H1 (cell line): ENCODE measurements around the gene ABCF2.

Source experiments
- EGR1 ChIP-seq: IDR thresholded peaks from 2 replicates; pipeline ENCODE4 v1.6.1; 2011; ENCODE audit warnings: low read depth, low read length, borderline replicate concordance
- EZH2 ChIP-seq: fragments of 200-600 bp; sonication (generic); IDR thresholded peaks from 2 replicates; pipeline ENCODE4 v1.7.1; 2012; ENCODE audit warnings: low read depth, mild to moderate bottlenecking, moderate library complexity, low read length, inconsistent platforms; ENCODE audit not compliant: severe bottlenecking
- POLR2AphosphoS5 ChIP-seq: IDR thresholded peaks from 2 replicates; pipeline ENCODE4 v1.6.1; 2011; ENCODE audit warnings: low read depth, low read length

DNA sequence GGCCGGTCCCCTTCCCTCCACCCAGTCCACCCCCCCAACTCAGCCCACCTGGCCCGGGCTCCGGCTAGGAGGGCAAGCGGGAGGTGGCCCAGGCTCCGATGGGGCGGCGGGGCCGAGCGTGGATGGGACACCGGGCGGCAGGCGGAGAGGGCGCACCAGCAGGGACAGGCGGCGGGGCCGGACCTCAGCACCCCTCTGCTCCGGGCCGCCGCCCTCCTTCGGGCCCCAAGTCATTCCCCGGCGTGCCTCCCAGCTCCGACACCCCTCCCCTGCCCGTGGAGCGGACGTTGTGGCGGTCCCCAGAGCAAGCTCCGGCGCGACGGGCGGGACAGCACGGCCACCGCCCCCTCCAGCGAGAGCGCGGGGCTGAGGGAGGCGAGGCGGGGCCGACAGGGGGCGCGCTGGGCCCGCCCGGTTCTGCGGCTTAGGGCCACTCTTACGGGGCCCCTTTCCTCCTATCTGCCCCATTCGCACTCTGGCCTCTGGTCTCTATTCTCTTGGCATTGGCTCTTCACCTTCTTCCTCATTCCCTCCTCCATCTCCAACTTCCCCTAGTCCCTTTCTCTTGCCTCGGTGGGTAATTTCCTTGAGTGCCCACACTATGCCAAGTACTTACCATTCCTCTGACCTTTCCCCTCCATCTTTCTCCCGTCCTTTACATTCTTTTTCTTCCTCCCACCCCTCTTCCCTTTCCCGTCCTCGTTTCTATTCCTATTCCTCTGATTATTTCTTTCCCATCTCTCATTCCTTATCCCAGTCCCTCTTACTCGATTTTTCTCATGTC, 58.8 kb downstream of the ABCF2 start:
- no peak for TF ChIP-seq POLR2AphosphoS5
- TF ChIP-seq EZH2 = peak; percentile 7
- TF ChIP-seq EGR1 = no peak
